Choroid plexus epithelial cell (primary cell): Measurements from ENCODE around the gene TSPAN12.

ENCODE experiments used
- DNase-seq: peaks from one replicate; pipeline ENCODE4 v3.0.0-alpha.2; 2010; ENCODE audit warnings: low read depth
- H3K4me3 ChIP-seq: 2 replicates; pipeline ENCODE4 v1.5.1; 2011; ENCODE audit warnings: low read depth, mild to moderate bottlenecking, control low read depth, low read length, moderate library complexity
- CTCF ChIP-seq: conservative IDR thresholded peaks from 2 replicates; pipeline ENCODE4 v1.5.1; 2011; ENCODE audit warnings: low read depth, mild to moderate bottlenecking, control low read depth, inconsistent platforms, low read length, moderate library complexity

The TSPAN12 gene

GRCh38 chr7:120862987-120863590 is 5.1 kb upstream of the TSPAN12 start:
- TF ChIP-seq CTCF = no peak
- H3K4me3 ChIP-seq = no peak overlapping the region
- peak; percentile 16 for DNase-seq

- DNase-seq = no peak
- TF ChIP-seq CTCF = no peak
- H3K4me3 ChIP-seq = no peak overlapping the region
These were observed 2.2 kb upstream of the TSPAN12 start for GRCh38 chr7:120860156-120860555.

GRCh38 chr7:120859459-120859858 is 1.5 kb upstream of the TSPAN12 start:
- TF ChIP-seq CTCF = no peak
- DNase-seq = no peak
- no peak overlapping the region for H3K4me3 ChIP-seq

- TF ChIP-seq CTCF = peak; percentile 3
- peak; percentile 11 for DNase-seq
These were observed 1.2 kb downstream of the TSPAN12 start for GRCh38 chr7:120856621-120857352.

GRCh38 chr7:120856198-120856597 is 1.7 kb downstream of the TSPAN12 start:
- no peak for DNase-seq
- H3K4me3 ChIP-seq = no peak overlapping the region
- TF ChIP-seq CTCF = no peak

More at GRCh38 chr7:120856621-120857352, 1.2 kb downstream of the TSPAN12 start:
- peak overlapping the region; percentile 83 for H3K4me3 ChIP-seq

GRCh38 chr7:120852700-120853099 is 5.2 kb downstream of the TSPAN12 start:
- no peak overlapping the region for H3K4me3 ChIP-seq
- TF ChIP-seq CTCF = no peak
- no peak for DNase-seq

- DNase-seq = no peak
- no peak for TF ChIP-seq CTCF
- H3K4me3 ChIP-seq = no peak overlapping the region
These were observed 14.8 kb downstream of the TSPAN12 start for GRCh38 chr7:120843109-120843508.
